GM12891 (cell line): Measurements from ENCODE around the gene PUS1.

Source experiments
- DNase-seq: peaks from one replicate; pipeline ENCODE4 v3.0.0; 2011; ENCODE audit warnings: low spot score; ENCODE audit not compliant: insufficient read length
- FAIRE-seq: peaks from 2 replicates; lab custom pipeline; 2011; peaks lifted over from hg19 to GRCh38; lab: Jason Lieb, UNC
- PAX5 ChIP-seq: IDR thresholded peaks from 2 replicates; pipeline ENCODE4 v1.6.1; 2011; ENCODE audit warnings: low read length, moderate library complexity, mild to moderate bottlenecking; ENCODE audit not compliant: insufficient read depth, severe bottlenecking
- POLR2A ChIP-seq: IDR thresholded peaks from 2 replicates; pipeline ENCODE4 v1.6.1; 2011; ENCODE audit warnings: low read depth, low read length, control low read depth
- POLR2AphosphoS5 ChIP-seq: IDR thresholded peaks from 2 replicates; pipeline ENCODE4 v1.6.1; 2011; ENCODE audit warnings: low read depth, low read length, control low read depth
- POU2F2 ChIP-seq: IDR thresholded peaks from 2 replicates; pipeline ENCODE4 v1.6.1; 2011; ENCODE audit warnings: low read depth, mild to moderate bottlenecking, control low read depth, low read length, moderate library complexity
- SPI1 ChIP-seq: IDR thresholded peaks from 2 replicates; pipeline ENCODE4 v1.6.1; 2011; ENCODE audit warnings: low read depth, low read length, control low read depth
- TAF1 ChIP-seq: IDR thresholded peaks from 2 replicates; pipeline ENCODE4 v1.6.1; 2011; ENCODE audit warnings: low read depth, low read length, control low read depth

The PUS1 gene

DNA sequence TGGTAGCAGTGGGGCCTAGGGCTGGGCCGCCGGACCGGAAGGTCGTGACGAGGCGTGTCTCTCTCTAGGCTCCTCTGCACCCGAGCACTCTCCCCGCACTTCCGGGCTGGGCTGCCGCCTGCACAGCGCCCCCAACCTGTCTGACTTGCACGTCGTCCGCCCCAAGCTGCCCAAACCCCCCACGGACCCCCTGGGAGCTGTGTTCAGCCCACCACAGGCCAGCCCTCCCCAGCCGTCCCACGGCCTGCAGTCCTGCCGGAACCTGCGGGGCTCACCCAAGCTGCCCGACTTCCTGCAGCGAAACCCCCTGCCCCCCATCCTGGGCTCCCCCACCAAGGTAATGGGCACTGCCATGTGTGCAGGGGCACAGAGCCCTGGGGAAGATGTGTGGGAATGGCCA lies 13.3 kb upstream of the PUS1 start:
- DNase-seq (no peak), FAIRE-seq (no peak)
- TF ChIP-seq PAX5 (no peak), TAF1 (no peak), SPI1 (no peak)

DNA sequence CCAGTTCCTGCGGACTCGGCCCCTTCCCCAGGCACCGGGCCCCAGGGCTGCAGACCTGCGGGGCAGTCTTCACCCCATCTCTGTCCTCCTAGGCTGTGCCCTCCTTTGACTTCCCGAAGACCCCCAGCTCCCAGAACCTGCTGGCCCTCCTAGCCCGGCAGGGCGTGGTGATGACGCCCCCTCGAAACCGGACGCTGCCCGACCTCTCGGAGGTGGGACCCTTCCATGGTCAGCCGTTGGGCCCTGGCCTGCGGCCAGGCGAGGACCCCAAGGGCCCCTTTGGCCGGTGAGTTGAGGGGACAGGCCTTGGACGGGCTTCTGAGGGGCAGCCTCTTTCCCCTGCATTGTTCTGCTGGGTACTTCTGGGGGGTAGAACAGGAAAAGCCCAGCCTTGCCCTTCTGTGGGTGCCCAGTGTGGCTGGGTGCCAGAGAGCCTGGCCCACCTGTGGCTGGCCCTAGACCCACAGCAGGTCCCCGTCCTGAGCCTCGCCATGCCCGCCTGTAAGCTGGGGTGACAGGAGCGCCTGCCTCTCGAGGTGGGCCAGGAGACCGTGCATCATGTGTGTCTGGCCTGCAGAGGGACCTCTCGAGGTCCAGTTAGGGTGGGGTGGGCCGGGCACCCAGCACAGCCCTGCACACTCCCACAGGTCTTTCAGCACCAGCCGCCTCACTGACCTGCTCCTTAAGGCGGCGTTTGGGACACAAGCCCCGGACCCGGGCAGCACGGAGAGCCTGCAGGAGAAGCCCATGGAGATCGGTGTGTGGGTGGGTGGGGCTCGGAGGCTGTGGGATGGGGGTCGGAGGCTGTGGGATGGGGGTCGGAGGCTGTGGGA lies 12.6 kb upstream of the PUS1 start:
- FAIRE-seq: peak; percentile 69
- DNase-seq: peak; percentile 50
- TF ChIP-seq POLR2AphosphoS5 (no peak), POU2F2 (no peak), SPI1 (no peak), TAF1 (no peak), PAX5 (no peak), POLR2A (no peak)

DNA sequence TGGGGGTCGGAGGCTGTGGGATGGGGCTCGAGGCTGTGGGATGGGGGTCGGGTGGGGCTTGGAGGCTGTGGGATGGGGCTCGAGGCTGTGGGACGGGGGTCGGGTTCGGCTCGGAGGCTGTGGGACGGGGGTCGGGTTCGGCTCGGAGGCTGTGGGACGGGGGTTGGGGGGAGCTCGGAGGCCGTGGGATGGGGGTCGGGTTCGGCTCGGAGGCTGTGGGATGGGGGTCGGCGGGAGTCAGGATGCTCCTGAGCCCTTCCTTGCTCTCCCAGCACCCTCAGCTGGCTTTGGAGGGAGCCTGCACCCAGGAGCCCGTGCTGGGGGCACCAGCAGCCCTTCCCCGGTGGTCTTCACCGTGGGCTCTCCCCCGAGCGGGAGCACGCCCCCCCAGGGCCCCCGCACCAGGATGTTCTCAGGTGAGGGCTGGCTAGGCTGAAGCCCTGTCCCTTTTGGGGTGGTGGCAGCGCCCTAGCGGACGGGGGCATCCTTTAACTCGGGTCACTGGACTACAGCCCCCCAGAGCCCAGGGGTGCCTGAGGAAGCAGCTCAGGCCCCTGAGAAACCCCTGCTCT lies 11.9 kb upstream of the PUS1 start:
- no peak for TF ChIP-seq PAX5
- TF ChIP-seq POU2F2: no peak
- no peak for TF ChIP-seq POLR2A
- no peak for TF ChIP-seq SPI1
- TF ChIP-seq POLR2AphosphoS5: no peak
- no peak for TF ChIP-seq TAF1
- peak; percentile 27 for DNase-seq
- no peak for FAIRE-seq

DNA sequence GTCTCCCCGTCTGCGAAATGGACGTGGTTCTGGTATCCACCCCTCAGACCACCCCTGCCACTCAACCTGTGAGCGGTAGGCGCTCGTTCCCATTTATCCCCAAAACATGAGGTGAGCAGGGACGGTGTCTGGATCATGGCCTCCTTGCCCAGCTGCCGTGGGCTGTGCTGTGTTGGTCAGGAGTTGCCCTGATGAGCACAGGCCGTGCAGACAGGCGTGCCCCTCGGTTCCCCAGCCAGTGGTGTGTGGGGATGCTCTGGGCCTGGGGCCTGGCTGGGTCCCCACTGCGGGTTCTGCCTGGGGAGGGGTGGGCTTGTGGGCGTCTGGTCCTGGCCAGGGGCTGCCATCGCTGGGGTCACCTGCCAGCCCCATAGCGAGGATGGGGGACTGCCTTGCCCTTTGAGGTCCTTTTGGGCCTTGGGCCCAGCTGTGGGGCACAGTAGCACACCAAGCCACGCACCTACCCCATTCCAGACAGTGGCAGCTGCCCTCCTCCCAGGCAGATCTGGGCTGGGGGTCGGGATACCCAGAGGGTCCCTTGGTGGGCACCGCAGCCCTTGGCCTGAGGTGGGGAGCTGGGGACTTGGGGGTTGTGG lies 11.3 kb upstream of the PUS1 start:
- peak; percentile 33 for DNase-seq
- no peak for FAIRE-seq
- TF ChIP-seq PAX5: no peak
- no peak for TF ChIP-seq POU2F2
- no peak for TF ChIP-seq TAF1
- TF ChIP-seq POLR2AphosphoS5: no peak
- no peak for TF ChIP-seq POLR2A
- TF ChIP-seq SPI1: no peak

DNA sequence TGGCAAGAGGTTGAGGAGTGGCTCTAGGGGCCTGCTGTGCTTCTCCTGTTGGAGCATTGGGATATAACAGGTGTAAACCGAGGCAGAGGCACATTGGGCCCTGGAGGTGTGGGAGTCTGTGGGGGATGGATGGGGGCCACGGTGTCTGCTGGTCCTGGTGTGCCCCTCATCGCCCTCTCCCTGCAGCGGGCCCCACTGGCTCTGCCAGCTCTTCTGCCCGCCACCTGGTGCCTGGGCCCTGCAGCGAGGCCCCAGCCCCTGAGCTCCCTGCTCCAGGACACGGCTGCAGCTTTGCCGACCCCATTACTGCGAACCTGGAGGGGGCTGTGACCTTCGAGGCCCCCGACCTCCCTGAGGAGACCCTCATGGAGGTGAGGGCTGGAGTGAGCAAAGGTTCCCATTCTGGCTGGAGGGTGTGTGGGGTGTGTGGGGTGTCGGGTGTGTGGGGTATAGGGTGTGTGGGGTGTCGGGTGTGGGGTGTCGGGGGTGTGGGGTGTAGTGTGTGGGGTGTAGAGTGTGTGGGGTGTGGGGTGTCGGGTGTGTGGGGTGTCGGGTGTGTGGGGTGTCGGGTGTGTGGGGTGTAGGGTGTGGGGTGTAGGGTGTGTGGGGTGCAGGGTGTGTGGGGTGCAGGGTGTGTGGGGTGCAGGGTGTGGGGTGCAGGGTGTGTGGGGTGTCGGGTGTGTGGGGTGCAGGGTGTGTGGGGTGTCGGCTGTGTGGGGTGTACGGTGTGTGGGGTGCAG lies 10.6 kb upstream of the PUS1 start:
- no peak for TF ChIP-seq POLR2AphosphoS5
- TF ChIP-seq PAX5: no peak
- no peak for TF ChIP-seq SPI1
- no peak for TF ChIP-seq POU2F2
- no peak for TF ChIP-seq TAF1
- TF ChIP-seq POLR2A: no peak
- no peak for DNase-seq
- FAIRE-seq: no peak

DNA sequence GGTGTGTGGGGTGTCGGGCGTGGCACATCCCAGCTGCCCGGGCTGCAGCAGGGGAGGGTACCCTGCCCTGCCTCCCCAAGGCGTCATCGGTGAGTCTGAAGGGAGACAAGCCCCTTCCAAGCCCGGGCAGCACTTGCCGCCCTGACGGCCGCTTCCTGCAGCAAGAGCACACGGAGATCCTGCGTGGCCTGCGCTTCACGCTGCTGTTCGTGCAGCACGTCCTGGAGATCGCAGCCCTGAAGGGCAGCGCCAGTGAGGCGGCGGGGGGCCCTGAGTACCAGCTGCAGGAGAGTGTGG lies 10.1 kb upstream of the PUS1 start:
- FAIRE-seq (no peak), DNase-seq (no peak)
- TF ChIP-seq POLR2AphosphoS5: no peak
- no peak for TF ChIP-seq TAF1
- no peak for TF ChIP-seq PAX5
- no peak for TF ChIP-seq SPI1

DNA sequence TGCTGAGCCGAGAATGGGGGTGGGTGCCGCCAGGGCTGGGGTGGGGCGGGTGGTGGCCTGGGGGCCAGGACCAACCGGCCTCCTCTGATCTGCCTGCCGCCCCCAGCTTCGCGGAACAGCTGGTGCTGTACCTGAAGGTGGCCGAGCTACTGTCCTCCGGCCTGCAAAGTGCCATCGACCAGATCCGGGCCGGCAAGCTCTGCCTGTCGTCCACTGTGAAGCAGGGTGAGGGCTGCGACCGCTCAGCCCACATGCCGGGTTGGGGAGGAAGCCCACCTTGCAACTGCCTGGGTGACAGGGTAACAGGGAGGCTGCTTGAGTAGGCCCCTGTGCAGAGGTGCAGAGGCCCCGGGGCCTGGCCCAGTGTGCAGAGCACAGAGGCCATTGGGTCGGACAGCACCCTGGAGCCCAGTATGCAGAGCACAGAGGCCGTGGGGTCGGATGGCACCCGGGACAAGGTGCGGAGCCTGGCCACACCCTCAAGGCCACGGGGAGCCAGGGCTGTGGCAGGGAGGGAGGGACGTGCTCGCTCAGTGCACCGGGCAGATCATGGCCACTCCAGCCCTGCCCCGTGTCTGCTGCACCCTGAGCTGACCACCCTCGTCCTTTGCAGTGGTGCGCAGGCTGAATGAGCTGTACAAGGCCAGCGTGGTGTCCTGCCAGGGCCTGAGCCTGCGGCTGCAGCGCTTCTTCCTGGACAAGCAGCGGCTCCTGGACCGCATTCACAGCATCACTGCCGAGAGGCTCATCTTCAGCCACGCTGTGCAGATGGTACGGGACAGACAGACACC lies 9.5 kb upstream of the PUS1 start:
- TF ChIP-seq POLR2A (no peak), SPI1 (no peak), POLR2AphosphoS5 (no peak; the same call in 1 of the 2 replicates), POU2F2 (no peak), PAX5 (no peak), TAF1 (no peak)
- DNase-seq (no peak), FAIRE-seq (no peak)

DNA sequence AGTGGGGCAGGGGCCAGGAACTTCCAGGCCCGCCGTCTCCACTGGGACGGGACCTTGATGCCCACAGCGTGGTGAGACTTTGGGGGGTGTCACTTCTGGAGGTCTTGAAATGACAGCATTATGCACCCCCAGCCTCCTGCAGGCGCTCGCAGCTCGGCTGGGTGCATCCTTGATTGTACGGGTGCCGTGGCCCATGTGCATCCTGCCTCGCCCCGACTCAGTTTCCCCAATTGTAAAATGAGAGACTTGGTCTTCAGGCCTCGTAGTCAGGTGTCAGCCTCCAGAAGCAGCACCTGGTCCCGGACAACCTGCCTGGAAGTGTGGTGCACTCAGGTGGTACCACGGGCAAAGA lies 8.9 kb upstream of the PUS1 start:
- TF ChIP-seq POLR2AphosphoS5: no peak
- TF ChIP-seq TAF1: no peak
- TF ChIP-seq POLR2A: no peak
- TF ChIP-seq SPI1: no peak
- no peak for TF ChIP-seq PAX5
- TF ChIP-seq POU2F2: no peak
- no peak for FAIRE-seq
- no peak for DNase-seq

DNA sequence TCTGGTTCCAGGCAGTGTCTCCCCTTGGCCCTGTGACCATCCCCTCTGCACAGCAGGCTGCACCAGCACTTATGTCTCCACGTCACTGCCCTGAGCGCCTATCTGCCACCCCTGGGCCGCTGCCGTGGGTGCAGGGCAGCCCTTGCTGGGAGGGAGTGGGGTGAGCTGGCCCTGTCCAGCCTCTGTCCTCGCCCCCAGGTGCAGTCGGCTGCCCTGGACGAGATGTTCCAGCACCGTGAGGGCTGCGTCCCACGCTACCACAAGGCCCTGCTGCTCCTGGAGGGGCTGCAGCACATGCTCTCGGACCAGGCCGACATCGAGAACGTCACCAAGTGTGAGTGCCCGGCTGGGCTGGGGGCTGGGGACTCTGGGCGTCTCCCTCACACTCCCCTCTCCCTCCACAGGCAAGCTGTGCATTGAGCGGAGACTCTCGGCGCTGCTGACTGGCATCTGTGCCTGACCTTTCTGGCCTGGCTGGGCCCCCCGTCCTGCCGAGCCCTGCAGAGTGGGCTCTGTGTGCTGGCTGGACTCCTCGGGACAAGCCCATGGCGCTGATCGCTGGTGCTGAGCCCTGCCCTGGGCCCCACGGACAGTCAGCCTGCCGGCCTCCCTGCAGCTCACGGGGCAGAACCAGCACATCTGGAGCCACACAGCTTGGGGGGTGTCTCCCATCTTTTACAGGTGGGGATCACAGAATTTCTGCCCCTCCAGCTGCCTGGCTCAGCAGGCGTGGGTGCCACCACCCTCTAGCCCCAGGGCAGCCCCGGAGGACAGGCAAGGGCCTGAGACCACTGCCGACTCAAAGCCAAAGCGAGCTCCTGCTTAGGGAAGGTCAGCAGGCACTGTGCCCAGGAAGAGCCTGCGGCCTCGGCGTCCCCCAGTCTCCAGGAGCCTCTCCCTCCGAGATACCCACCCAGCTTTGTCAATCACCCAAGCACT lies 7.9 kb upstream of the PUS1 start:
- FAIRE-seq (no peak), DNase-seq (no peak)
- TF ChIP-seq POLR2A (no peak), SPI1 (no peak), TAF1 (no peak), PAX5 (no peak), POU2F2 (no peak), POLR2AphosphoS5 (no peak)
